ENCODE results near the gene TBC1D10B.

The TBC1D10B gene

GRCh38 chr16:30395155-30395991 is 25.1 kb upstream of the TBC1D10B start, which contains the start of gene ZNF48 (continued):
- TF ChIP-seq ZNF629 (tag by site-specific recombination; IDR thresholded peaks at IDR 0.05) (peak; percentile 70), ZNF624 (tag by site-specific recombination; IDR thresholded peaks at IDR 0.05) (no peak), ZNF610 (tag by site-specific recombination; IDR thresholded peaks at IDR 0.05; ENCODE audit: borderline replicate concordance) (peak; percentile 75), ZNF600 (tag by site-specific recombination; IDR thresholded peaks at IDR 0.05) (peak; percentile 79), PRDM10 (tag by site-specific recombination; IDR thresholded peaks at IDR 0.05) (peak; percentile 57), ZSCAN23 (tag by site-specific recombination; IDR thresholded peaks at IDR 0.05) (no peak), PRDM6 (tag by site-specific recombination; IDR thresholded peaks at IDR 0.05) (no peak), ZNF18 (tag by site-specific recombination; IDR thresholded peaks at IDR 0.05) (no peak), ZSCAN16 (tag by site-specific recombination; IDR thresholded peaks at IDR 0.05) (no peak), ZNF394 (tag by site-specific recombination; IDR thresholded peaks at IDR 0.05; ENCODE audit: borderline replicate concordance) (peak; percentile 74), TSHZ1 (tag by site-specific recombination; IDR thresholded peaks at IDR 0.05; ENCODE audit: borderline replicate concordance) (no peak; the same call in 1 of the 2 replicates), ZNF48 (tag by site-specific recombination; IDR thresholded peaks at IDR 0.05) (no peak), ZNF214 (tag by site-specific recombination; IDR thresholded peaks at IDR 0.05; ENCODE audit: borderline replicate concordance) (no peak), REST (tag by site-specific recombination; IDR thresholded peaks at IDR 0.05) (no peak), ZNF555 (tag by site-specific recombination; conservative IDR thresholded peaks at IDR 0.05) (no peak), ZNF580 (tag by site-specific recombination; IDR thresholded peaks at IDR 0.05) (peak; percentile 44; the same call in 1 of the 2 replicates), HOXC10 (CRISPR knock-in tag; IDR thresholded peaks at IDR 0.05) (0 out of 2 replicates have a peak, but pooled peaks have one; percentile 75), GLIS1 (tag by site-specific recombination; IDR thresholded peaks at IDR 0.05) (peak; percentile 77), ZNF701 (tag by site-specific recombination; IDR thresholded peaks at IDR 0.05) (no peak), KLF10 (tag by site-specific recombination; IDR thresholded peaks at IDR 0.05) (peak; percentile 93), ZNF837 (tag by site-specific recombination; IDR thresholded peaks at IDR 0.05) (no peak), SCRT1 (tag by site-specific recombination; IDR thresholded peaks at IDR 0.05; ENCODE audit: borderline replicate concordance) (no peak), ZNF350 (tag by site-specific recombination; IDR thresholded peaks at IDR 0.05) (no peak), ZNF274 (IDR thresholded peaks at IDR 0.05; ENCODE audit: low read length) (no peak), ZNF274 (tag by site-specific recombination; IDR thresholded peaks at IDR 0.05; ENCODE audit: borderline replicate concordance) (no peak)
